SK-N-SH (cell line): ENCODE measurements around the gene MAN2B2. TPM values are rescaled to one million over a fixed set of nuclear protein-coding genes. Genes with fewer than 3 reads are reported as not detected.

Source experiments
- CTCF ChIA-PET: fragments of 300-600, 350-600 bp; formaldehyde crosslinking; extraction: SDS; loops from one replicate; lab custom pipeline; 2021; lab: Yijun Ruan, JAX
- POLR2A ChIA-PET: fragments of 350-600 bp; sonication (Branson Sonifier 250); formaldehyde crosslinking; extraction: SDS; loops from one replicate; lab custom pipeline; 2020; ENCODE audit warnings: antibody characterized with exemption, inconsistent platforms; lab: Yijun Ruan, JAX
- DNase-seq: peaks from one replicate; pipeline ENCODE4 v3.0.0; 2012
- H2AFZ ChIP-seq: fragments of 200-600 bp; sonication (generic); 2 replicates; pipeline ENCODE4 v1.8.1; 2016; ENCODE audit warnings: antibody characterized with exemption, mild to moderate bottlenecking, low read depth
- H3F3A ChIP-seq: fragments of 200-600 bp; sonication (generic); replicated peaks from 2 replicates; pipeline ENCODE3; 2016; ENCODE audit warnings: antibody characterized with exemption, mild to moderate bottlenecking; ENCODE audit not compliant: insufficient read depth
- H3K27ac ChIP-seq, 2 experiments: fragments of 200-500 bp in 1 of 2; fragments of 200-600 bp in 1 of 2; sonication (Bioruptor generic) in 1 of 2; sonication (generic), shearing (Covaris generic) in 1 of 2; 2 replicates each; pipeline versions ENCODE4 v1.5.1 to v1.6.1; 2014 to 2016; ENCODE audit warnings: low read depth in 2 of 2, inconsistent platforms in 1 of 2, low read length in 1 of 2, mild to moderate bottlenecking in 1 of 2, mixed read lengths in 1 of 2
- H3K27me3 ChIP-seq: fragments of 200-600 bp; sonication (generic), shearing (Covaris generic); 2 replicates; pipeline ENCODE4 v1.6.1; 2016; ENCODE audit warnings: mixed run types; ENCODE audit not compliant: insufficient read depth
- H3K36me3 ChIP-seq, 2 experiments: fragments of 200-500 bp in 1 of 2; fragments of 200-600 bp in 1 of 2; sonication (Bioruptor generic) in 1 of 2; sonication (generic) in 1 of 2; replicated peaks in 1 of 2; 2 replicates each; pipeline versions ENCODE3 to v1.5.1; 2014 to 2016; ENCODE audit warnings: low read length in 1 of 2, mild to moderate bottlenecking in 1 of 2; ENCODE audit not compliant: insufficient read depth in 2 of 2, control insufficient read depth in 1 of 2
- H3K4me1 ChIP-seq, 2 experiments: fragments of 200-500 bp in 1 of 2; fragments of 200-600 bp in 1 of 2; sonication (Bioruptor generic) in 1 of 2; sonication (generic), shearing (Covaris generic) in 1 of 2; 2 replicates each; pipeline versions ENCODE4 v1.5.1 to v1.6.1; 2014 to 2016; ENCODE audit warnings: low read depth in 1 of 2, low read length in 1 of 2, mixed run types in 1 of 2; ENCODE audit not compliant: insufficient read depth in 2 of 2, control insufficient read depth in 1 of 2
- H3K4me2 ChIP-seq: fragments of 200-600 bp; sonication (generic), shearing (Covaris generic); 2 replicates; pipeline ENCODE4 v1.6.1; 2017; ENCODE audit warnings: mixed run types
- H3K4me3 ChIP-seq, 2 experiments: fragments of 200-500 bp in 1 of 2; fragments of 200-600 bp in 1 of 2; sonication (Bioruptor generic) in 1 of 2; sonication (generic), shearing (Covaris generic) in 1 of 2; 2 replicates each; pipeline versions ENCODE4 v1.5.1 to v1.8.1; 2014 to 2016; ENCODE audit warnings: low read depth in 2 of 2, inconsistent platforms in 1 of 2, low read length in 1 of 2, mild to moderate bottlenecking in 1 of 2, mixed read lengths in 1 of 2, moderate library complexity in 1 of 2
- H3K79me2 ChIP-seq: fragments of 200-600 bp; sonication (generic); 2 replicates; pipeline ENCODE4 v1.8.1; 2017; ENCODE audit warnings: mild to moderate bottlenecking; ENCODE audit not compliant: insufficient read depth
- H3K9ac ChIP-seq: fragments of 200-600 bp; sonication (generic); 2 replicates; pipeline ENCODE4 v1.6.1; 2017; ENCODE audit warnings: mixed run types
- H3K9me2 ChIP-seq: fragments of 200-600 bp; sonication (generic); 2 replicates; pipeline ENCODE4 v1.6.1; 2017; ENCODE audit warnings: mixed run types
- H3K9me3 ChIP-seq: fragments of 200-600 bp; sonication (generic); 2 replicates; pipeline ENCODE4 v1.6.1; 2017; ENCODE audit warnings: mixed run types, mild to moderate bottlenecking, moderate library complexity
- H4K20me1 ChIP-seq: fragments of 200-600 bp; sonication (generic); 2 replicates; pipeline ENCODE4 v1.6.1; 2017; ENCODE audit warnings: mild to moderate bottlenecking, mixed run types; ENCODE audit not compliant: insufficient read depth
- CHD2 ChIP-seq: fragments of 150-350 bp; IDR thresholded peaks from 2 replicates; pipeline ENCODE4 v1.6.1; 2018; ENCODE audit warnings: low read length; ENCODE audit not compliant: partially characterized antibody
- EP300 ChIP-seq, 2 experiments: IDR thresholded peaks; 2 replicates each; pipeline versions ENCODE4 v1.4.0 to v1.6.1; 2012; ENCODE audit warnings: borderline replicate concordance in 1 of 2, low read depth in 1 of 2, low read length in 1 of 2
- EZH2phosphoT487 ChIP-seq: fragments of 200-600 bp; sonication (generic); IDR thresholded peaks from 2 replicates; pipeline ENCODE4 v1.6.1; 2017; ENCODE audit warnings: low read depth, mixed run types, mild to moderate bottlenecking, antibody characterized with exemption, moderate library complexity, borderline replicate concordance
- FOSL2 ChIP-seq: IDR thresholded peaks from 2 replicates; pipeline ENCODE4 v1.4.0; 2012; ENCODE audit warnings: low read depth, mild to moderate bottlenecking, moderate library complexity, borderline replicate concordance
- GABPA ChIP-seq: IDR thresholded peaks from 2 replicates; pipeline ENCODE4 v1.4.0; 2012; ENCODE audit warnings: low read depth, mild to moderate bottlenecking
- JUND ChIP-seq: IDR thresholded peaks from 2 replicates; pipeline ENCODE4 v1.4.0; 2012
- MEF2A ChIP-seq: IDR thresholded peaks from 2 replicates; pipeline ENCODE4 v1.4.0; 2012; ENCODE audit warnings: low read depth, borderline replicate concordance
- MXI1 ChIP-seq: IDR thresholded peaks from 2 replicates; pipeline ENCODE4 v1.6.1; 2012; ENCODE audit warnings: mild to moderate bottlenecking, low read depth, low read length, improper control_type of control experiment
- PBX3 ChIP-seq: IDR thresholded peaks from 2 replicates; pipeline ENCODE4; 2012
- RAD21 ChIP-seq: IDR thresholded peaks from 2 replicates; pipeline ENCODE4 v1.6.1; 2012; ENCODE audit warnings: mild to moderate bottlenecking, low read length
- REST ChIP-seq: IDR thresholded peaks from 2 replicates; pipeline ENCODE4 v1.6.1; 2012; ENCODE audit warnings: mild to moderate bottlenecking, low read depth, low read length, moderate library complexity
- RFX5 ChIP-seq: IDR thresholded peaks from 2 replicates; pipeline ENCODE4 v1.6.1; 2012; ENCODE audit warnings: mild to moderate bottlenecking, improper control_type of control experiment, low read length
- RXRA ChIP-seq: IDR thresholded peaks from 2 replicates; pipeline ENCODE4 v1.4.0; 2012; ENCODE audit warnings: low read depth, mild to moderate bottlenecking, borderline replicate concordance
- TAF1 ChIP-seq: IDR thresholded peaks from 2 replicates; pipeline ENCODE4 v1.6.1; 2012; ENCODE audit warnings: low read depth, mild to moderate bottlenecking, low read length, moderate library complexity, borderline replicate concordance
- TCF12 ChIP-seq: IDR thresholded peaks from 2 replicates; pipeline ENCODE4 v1.4.0; 2012
- USF1 ChIP-seq: IDR thresholded peaks from 2 replicates; pipeline ENCODE4 v1.4.0; 2012; ENCODE audit warnings: low read depth, borderline replicate concordance
- WGBS: methylation state at CpG from one replicate; pipeline ENCODE4 v1.1.6; 2017; ENCODE audit warnings: low lambda C conversion rate; 5-methylcytosine and 5-hydroxymethylcytosine counted together
- polyA plus RNA-seq, 3 experiments: library from polyadenylated mRNA; depleted of rRNA; stranded (reverse); fragments of >200 nt; gene quantifications; 2 replicates each; pipeline ENCODE4 v1.2.3, GENCODE V29; 2012

Gene MAN2B2
- polyA plus RNA-seq, 1 of the 3 experiments (the other 2 are of a cell fraction): 24.9 TPM

DNA sequence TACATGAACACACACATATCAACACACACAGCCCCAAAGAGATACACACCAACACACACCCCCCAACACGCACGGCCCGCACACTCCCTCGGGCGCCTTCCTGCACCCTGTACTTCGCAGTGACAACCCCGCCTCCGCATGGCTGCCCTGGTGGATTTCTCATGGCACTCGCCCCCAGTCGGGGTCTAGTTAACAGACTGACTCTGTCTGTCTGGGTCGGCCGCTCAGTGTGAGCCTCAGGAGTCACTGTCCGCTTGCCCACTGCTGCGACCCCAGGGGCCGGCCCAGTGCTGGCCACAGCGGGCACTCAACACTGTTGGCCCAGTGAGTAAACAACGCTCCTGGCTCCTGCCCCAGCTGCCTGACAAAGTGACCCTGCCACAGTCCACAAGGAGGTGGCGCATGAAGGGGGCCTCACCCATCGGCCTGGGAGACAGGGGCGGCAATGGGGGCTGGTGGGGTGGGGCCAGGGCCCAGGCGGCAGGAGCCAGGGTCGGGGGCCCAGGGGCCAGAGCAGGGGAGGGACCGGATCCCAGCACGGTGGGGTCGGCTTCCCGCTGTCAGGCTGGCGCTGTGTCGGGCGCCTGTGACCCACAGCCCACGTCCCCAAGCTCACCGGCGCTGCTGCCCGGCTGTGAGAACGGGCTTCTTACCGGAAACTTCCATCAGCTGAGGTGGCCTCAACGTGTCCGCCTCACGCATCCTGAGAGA, 40.2 kb upstream of the MAN2B2 start:
- DNase-seq: no peak

More for the DNA sequence above, 40.2 kb upstream of the MAN2B2 start:
- no peaks in the 10 kb centered on the region; the same call in 1 of the 2 replicates for H3K27me3 ChIP-seq
- H3F3A ChIP-seq: no peaks in the 10 kb centered on the region
- POLR2A ChIA-PET: no interaction called here
- no peak overlapping the region for H3K4me3 ChIP-seq
- no peak overlapping the region for H3K4me2 ChIP-seq
- TF ChIP-seq RFX5 (no peak), MEF2A (no peak), REST (no peak), TAF1 (no peak), EP300 (IDR thresholded peaks at IDR 0.05; ENCODE audit: borderline replicate concordance in 1 of 2, low read depth in 1 of 2, low read length in 1 of 2) (no peak), JUND (no peak), PBX3 (no peak), FOSL2 (no peak), CHD2 (no peak), TCF12 (no peak), MXI1 (no peak), RAD21 (no peak), EZH2phosphoT487 (no peak), USF1 (no peak), RXRA (no peak), GABPA (no peak)
- TF ChIP-seq, all 33 proteins: peak for 0
- Histone ChIP-seq H3K79me2 (no peaks in the 10 kb centered on the region), H3K4me1 (no peaks in the 10 kb centered on the region), H3K9me2 (no peaks in the 10 kb centered on the region), H3K9ac (no peak overlapping the region), H3K36me3 (no peaks in the 10 kb centered on the region), H3K9me3 (no peaks in the 10 kb centered on the region), H4K20me1 (no peaks in the 10 kb centered on the region), H2AFZ (no peak overlapping the region), H3K27ac (no peak overlapping the region)
- CTCF ChIA-PET: interaction anchor here (3.0 kb wide), 1 partner anchor 13 kb away, joined by 17 read pairs; no protein-coding TSS in a partner anchor
- WGBS: 82% methylated on average over 20 of the region's 38 CpGs
